ENCODE measurements around the gene HNMT. TPM values are rescaled to one million over a fixed set of nuclear protein-coding genes. Genes with fewer than 3 reads are reported as not detected.
A peak's percentile ranks its signal among the peaks of the same experiment; 100 is the strongest.

HNMT gene
- polyA plus RNA-seq, 1 of the 3 experiments (the other 2 are of a cell fraction) = 1.8 TPM

DNA sequence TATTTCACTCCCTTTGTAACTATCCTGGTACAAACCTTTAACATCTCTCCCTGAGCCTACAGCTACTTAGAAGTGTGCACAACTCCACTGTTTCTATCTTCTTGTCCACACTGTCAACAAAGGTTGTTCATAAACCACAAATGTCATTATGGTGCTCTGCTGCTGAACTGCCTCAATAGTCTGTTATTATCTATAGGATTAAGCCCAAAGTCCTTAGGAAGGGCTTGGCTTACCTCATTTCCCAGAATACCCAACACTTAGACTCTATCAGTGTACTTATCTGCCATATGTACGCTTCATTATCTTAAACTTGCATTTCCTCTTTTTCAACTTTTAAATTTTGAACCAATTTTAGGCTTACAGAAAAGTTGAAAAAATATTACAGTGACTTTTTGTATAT lies 94.2 kb downstream of the HNMT start:
- WGBS (ENCODE audit: low lambda C conversion rate) = 42% methylated on average over 1 of the region's 1 CpG
- TF ChIP-seq TEAD4 (IDR thresholded peaks at IDR 0.05; ENCODE audit: borderline replicate concordance, insufficient read depth) (no peak), FOXJ3 (CRISPR knock-in tag; IDR thresholded peaks at IDR 0.05) (no peak), SMC3 (IDR thresholded peaks at IDR 0.05; ENCODE audit: low read depth, low read length) (no peak)
- Histone ChIP-seq H3K4me3 (ENCODE audit: low read depth in 2 of 2, low read length in 1 of 2) (no peak overlapping the region), H2AFZ (ENCODE audit: low read depth) (no peak overlapping the region), H3F3A (replicated peaks; ENCODE audit: insufficient read depth) (no peaks in the 10 kb centered on the region), H4K20me1 (ENCODE audit: insufficient read depth) (no peaks in the 10 kb centered on the region), H3K36me3 (replicated peaks in 1 of 2; ENCODE audit: control insufficient read depth in 1 of 2, insufficient read depth in 2 of 2, low read length in 1 of 2) (no peaks in the 10 kb centered on the region), H3K9me3 (no peaks in the 10 kb centered on the region), H3K4me2 (no peak overlapping the region), H3K4me1 (ENCODE audit: control insufficient read depth in 1 of 2, insufficient read depth in 2 of 2, low read depth in 1 of 2, low read length in 1 of 2) (peaks cover 0 to 8% of the 10 kb centered on the region in 2 experiments; a peak in 2 of 4 replicates), H3K9ac (no peak overlapping the region), H3K79me2 (ENCODE audit: insufficient read depth) (no peaks in the 10 kb centered on the region), H3K9me2 (no peaks in the 10 kb centered on the region), H3K27ac (ENCODE audit: low read depth in 2 of 2, low read length in 1 of 2) (no peak overlapping the region), H3K27me3 (ENCODE audit: insufficient read depth) (no peaks in the 10 kb centered on the region)
- DNase-seq = no peak
- ChIA-PET POLR2A (no interaction called here), CTCF (no interaction called here)

GRCh38 chr2:138059487-138060300 lies 95.4 kb downstream of the HNMT start:
- DNase-seq = no peak

GRCh38 chr2:138060301-138060635 lies 96.0 kb downstream of the HNMT start:
- CTCF ChIA-PET = interaction anchor here (1.4 kb wide), 1 partner anchor 111 kb away, joined by 3 read pairs; no protein-coding TSS in a partner anchor
- POLR2A ChIA-PET = no interaction called here
- Histone ChIP-seq H2AFZ (ENCODE audit: low read depth) (no peak overlapping the region), H3K27ac (ENCODE audit: low read depth in 2 of 2, low read length in 1 of 2) (no peak overlapping the region; a peak in 2 of 4 replicates), H4K20me1 (ENCODE audit: insufficient read depth) (no peaks in the 10 kb centered on the region), H3K27me3 (ENCODE audit: insufficient read depth) (no peaks in the 10 kb centered on the region), H3K79me2 (ENCODE audit: insufficient read depth) (no peaks in the 10 kb centered on the region), H3K4me2 (no peak overlapping the region), H3K9me2 (no peaks in the 10 kb centered on the region), H3F3A (replicated peaks; ENCODE audit: insufficient read depth) (no peaks in the 10 kb centered on the region), H3K9me3 (no peaks in the 10 kb centered on the region), H3K4me1 (ENCODE audit: control insufficient read depth in 1 of 2, insufficient read depth in 2 of 2, low read depth in 1 of 2, low read length in 1 of 2) (peaks cover 0 to 8% of the 10 kb centered on the region in 2 experiments; a peak in 2 of 4 replicates), H3K4me3 (ENCODE audit: low read depth in 2 of 2, low read length in 1 of 2) (no peak overlapping the region), H3K36me3 (replicated peaks in 1 of 2; ENCODE audit: control insufficient read depth in 1 of 2, insufficient read depth in 2 of 2, low read length in 1 of 2) (no peaks in the 10 kb centered on the region), H3K9ac (no peak overlapping the region)
- peak; percentile 11 for DNase-seq
- 0% methylated on average over 1 of the region's 1 CpG for WGBS (ENCODE audit: low lambda C conversion rate)
- TF ChIP-seq TAF1 (IDR thresholded peaks at IDR 0.05; ENCODE audit: borderline replicate concordance, low read depth, low read length) (no peak), IRF3 (IDR thresholded peaks at IDR 0.05; ENCODE audit: low read depth, low read length) (no peak), TCF12 (IDR thresholded peaks at IDR 0.05) (peak; percentile 94), GATA2 (CRISPR knock-in tag; IDR thresholded peaks at IDR 0.05) (peak; percentile 26; the same call in 1 of the 2 replicates), RAD21 (IDR thresholded peaks at IDR 0.05; ENCODE audit: low read length) (no peak), GABPA (IDR thresholded peaks at IDR 0.05; ENCODE audit: low read depth) (no peak), SMC3 (IDR thresholded peaks at IDR 0.05; ENCODE audit: low read depth, low read length) (no peak), RFX5 (IDR thresholded peaks at IDR 0.05; ENCODE audit: low read length) (no peak), REST (IDR thresholded peaks at IDR 0.05; ENCODE audit: low read depth, low read length) (no peak), JUND (IDR thresholded peaks at IDR 0.05) (peak; percentile 84)

More at GRCh38 chr2:138059487-138060300, 95.4 kb downstream of the HNMT start:
- no peaks in the 10 kb centered on the region for H3K9me2 ChIP-seq
- H3F3A ChIP-seq (replicated peaks; ENCODE audit: insufficient read depth) = no peaks in the 10 kb centered on the region
- no peak overlapping the region for H3K9ac ChIP-seq
- no peaks in the 10 kb centered on the region for H3K79me2 ChIP-seq (ENCODE audit: insufficient read depth)
- no peak overlapping the region for H3K4me2 ChIP-seq
- H3K27ac ChIP-seq (ENCODE audit: low read depth in 2 of 2, low read length in 1 of 2) = peak overlapping the region; percentile 1 to 60; a peak in 3 of 4 replicates
- H2AFZ ChIP-seq (ENCODE audit: low read depth) = no peak overlapping the region
- H3K27me3 ChIP-seq (ENCODE audit: insufficient read depth) = no peaks in the 10 kb centered on the region
- TF ChIP-seq RXRA (IDR thresholded peaks at IDR 0.05; ENCODE audit: borderline replicate concordance, low read depth) (no peak), TCF12 (IDR thresholded peaks at IDR 0.05) (no peak), PBX3 (IDR thresholded peaks at IDR 0.05) (no peak), MEF2A (IDR thresholded peaks at IDR 0.05; ENCODE audit: borderline replicate concordance, low read depth) (no peak), RCOR1 (IDR thresholded peaks at IDR 0.05; ENCODE audit: low read length) (no peak)
- no peaks in the 10 kb centered on the region for H3K36me3 ChIP-seq (replicated peaks in 1 of 2; ENCODE audit: control insufficient read depth in 1 of 2, insufficient read depth in 2 of 2, low read length in 1 of 2)
- H3K4me1 ChIP-seq (ENCODE audit: control insufficient read depth in 1 of 2, insufficient read depth in 2 of 2, low read depth in 1 of 2, low read length in 1 of 2) = peaks cover 0 to 8% of the 10 kb centered on the region in 2 experiments; a peak in 2 of 4 replicates
- H3K9me3 ChIP-seq = no peaks in the 10 kb centered on the region
- H4K20me1 ChIP-seq (ENCODE audit: insufficient read depth) = no peaks in the 10 kb centered on the region
- 47% methylated on average over 3 of the region's 3 CpGs for WGBS (ENCODE audit: low lambda C conversion rate)
- ChIA-PET CTCF (no interaction called here), POLR2A (no interaction called here)
- no peak overlapping the region for H3K4me3 ChIP-seq (ENCODE audit: low read depth in 2 of 2, low read length in 1 of 2)

Data from SK-N-SH (cell line).